ENCODE data around the gene GPR89B.
"Not testable (repeated sequence)": the region's sequence is repeated elsewhere in the genome, so short reads cannot be mapped to it uniquely, and the experiment has no call there.

GRCh38 chr1:148033147-148033546 is 104.9 kb downstream of the GPR89B start:
- TF ChIP-seq, protein P1, sequence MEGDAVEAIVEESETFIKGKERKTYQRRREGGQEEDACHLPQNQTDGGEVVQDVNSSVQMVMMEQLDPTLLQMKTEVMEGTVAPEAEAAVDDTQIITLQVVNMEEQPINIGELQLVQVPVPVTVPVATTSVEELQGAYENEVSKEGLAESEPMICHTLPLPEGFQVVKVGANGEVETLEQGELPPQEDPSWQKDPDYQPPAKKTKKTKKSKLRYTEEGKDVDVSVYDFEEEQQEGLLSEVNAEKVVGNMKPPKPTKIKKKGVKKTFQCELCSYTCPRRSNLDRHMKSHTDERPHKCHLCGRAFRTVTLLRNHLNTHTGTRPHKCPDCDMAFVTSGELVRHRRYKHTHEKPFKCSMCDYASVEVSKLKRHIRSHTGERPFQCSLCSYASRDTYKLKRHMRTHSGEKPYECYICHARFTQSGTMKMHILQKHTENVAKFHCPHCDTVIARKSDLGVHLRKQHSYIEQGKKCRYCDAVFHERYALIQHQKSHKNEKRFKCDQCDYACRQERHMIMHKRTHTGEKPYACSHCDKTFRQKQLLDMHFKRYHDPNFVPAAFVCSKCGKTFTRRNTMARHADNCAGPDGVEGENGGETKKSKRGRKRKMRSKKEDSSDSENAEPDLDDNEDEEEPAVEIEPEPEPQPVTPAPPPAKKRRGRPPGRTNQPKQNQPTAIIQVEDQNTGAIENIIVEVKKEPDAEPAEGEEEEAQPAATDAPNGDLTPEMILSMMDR (conservative IDR thresholded peaks at IDR 0.05 in 1 of 2, IDR thresholded peaks at IDR 0.05 in 1 of 2; ENCODE audit: low read depth in 1 of 2, low read length in 2 of 2) = not testable (repeated sequence)
- not testable (repeated sequence) for TF ChIP-seq EZH2 (IDR thresholded peaks at IDR 0.05; ENCODE audit: low read length, missing control alignments)
